Lung (tissue), 12 donors: Measurements from ENCODE around the gene MMP24OS. TPM values are rescaled to one million over a fixed set of nuclear protein-coding genes. Genes with fewer than 3 reads are reported as not detected.

Experiments
- ATAC-seq: fragments of 200-7000 bp; cut with Tn5 transposase; one replicate; pipeline ENCODE4 v1.9.1; 2020; ENCODE audit warnings: moderate number of reproducible peaks; ENCODE audit not compliant: insufficient read depth, low FRiP score
- DNase-seq, 3 donors: peaks; one replicate each; pipeline ENCODE4 v3.0.0-alpha.2; 2013 to 2017
- H3K27ac ChIP-seq, 2 donors: one replicate each; pipeline ENCODE4 v1.5.1; 2013; ENCODE audit warnings: mild to moderate bottlenecking in 2 of 2, moderate library complexity in 2 of 2, control low read depth in 1 of 2, inconsistent platforms in 1 of 2, low read depth in 1 of 2, low read length in 1 of 2
- H3K27me3 ChIP-seq, 3 donors: one replicate each; pipeline ENCODE4 v1.5.1; 2013; ENCODE audit warnings: low read length in 2 of 3; ENCODE audit not compliant: control insufficient read depth in 3 of 3, insufficient read depth in 3 of 3
- H3K36me3 ChIP-seq, 4 donors: one replicate each; pipeline ENCODE4 v1.5.1; 2013; ENCODE audit warnings: low read length in 4 of 4, mild to moderate bottlenecking in 1 of 4, moderate library complexity in 1 of 4; ENCODE audit not compliant: control insufficient read depth in 4 of 4, insufficient read depth in 4 of 4
- H3K4me1 ChIP-seq, 5 donors: one replicate each; pipeline ENCODE4 v1.5.1; 2013; ENCODE audit warnings: low read length in 5 of 5, mild to moderate bottlenecking in 2 of 5, moderate library complexity in 1 of 5; ENCODE audit not compliant: control insufficient read depth in 5 of 5, insufficient read depth in 5 of 5
- H3K4me3 ChIP-seq: one replicate; pipeline ENCODE4 v1.5.1; 2013; ENCODE audit warnings: mild to moderate bottlenecking, control low read depth, moderate library complexity
- H3K9ac ChIP-seq, 2 donors: one replicate each; pipeline ENCODE4 v1.5.1; 2013; ENCODE audit warnings: low read length in 2 of 2, control low read depth in 1 of 2; ENCODE audit not compliant: insufficient read depth in 1 of 2
- H3K9me3 ChIP-seq, 4 donors: one replicate each; pipeline ENCODE4 v1.5.1; 2013; ENCODE audit warnings: low read length in 3 of 4, mild to moderate bottlenecking in 1 of 4, moderate library complexity in 1 of 4; ENCODE audit not compliant: control insufficient read depth in 4 of 4, insufficient read depth in 3 of 4
- WGBS, 2 donors: extraction: QIAGEN DNeasy Blood & Tissue Kit; methylation state at CpG; one replicate each; pipeline ENCODE4 v1.1.7; 2013; 5-methylcytosine and 5-hydroxymethylcytosine counted together
- polyA plus RNA-seq, 2 donors: library from polyadenylated mRNA; stranded (reverse); fragments of 200-250 nt; gene quantifications; one replicate each; pipeline ENCODE4 v1.2.1, GENCODE V29; 2013
- total RNA-seq, 2 donors: library from RNA; depleted of rRNA in 1 of 2; stranded (reverse); fragments of >200 nt in 1 of 2; gene quantifications; one replicate each; pipeline ENCODE4 v1.2.1, GENCODE V29; 2014 to 2021
- TF ChIP-seq, protein P1 (sequence below): IDR thresholded peaks from 2 replicates; pipeline ENCODE4 v1.5.1; 2012; ENCODE audit warnings: mild to moderate bottlenecking; ENCODE audit errors: control extremely low read depth, extremely low read depth
- donor health status: control.
- donor health status: control.
- donor health status: Bipolar disorder and iron deficiency.
- donor health status: healthy.
- donor health status: DM: yes; HTN: yes; CAD: no.

Gene MMP24OS
- total and polyA plus RNA-seq, 4 donors, result 27.8 to 117 (median 68.8) TPM

DNA sequence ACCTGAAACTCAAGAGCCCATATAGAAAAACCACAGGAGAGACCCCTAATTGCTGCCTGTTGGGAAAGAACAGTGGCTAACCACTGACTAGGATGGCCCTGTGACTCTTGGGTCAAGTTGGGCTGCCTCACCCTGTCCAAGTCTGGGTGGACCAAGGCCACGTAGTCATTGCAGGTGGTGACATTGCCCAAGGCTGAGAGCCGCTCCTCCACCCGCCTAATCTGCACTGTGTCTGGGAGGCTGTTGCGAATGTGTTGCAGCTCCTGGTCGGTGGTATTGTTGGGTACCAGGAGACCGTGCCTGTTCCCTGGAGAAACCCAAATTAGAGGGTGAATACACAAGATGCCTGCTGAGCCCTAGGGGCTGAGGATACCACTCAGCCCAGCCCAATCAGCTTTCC lies 2.6 kb upstream of the MMP24OS start:
- TF ChIP-seq, protein P1, sequence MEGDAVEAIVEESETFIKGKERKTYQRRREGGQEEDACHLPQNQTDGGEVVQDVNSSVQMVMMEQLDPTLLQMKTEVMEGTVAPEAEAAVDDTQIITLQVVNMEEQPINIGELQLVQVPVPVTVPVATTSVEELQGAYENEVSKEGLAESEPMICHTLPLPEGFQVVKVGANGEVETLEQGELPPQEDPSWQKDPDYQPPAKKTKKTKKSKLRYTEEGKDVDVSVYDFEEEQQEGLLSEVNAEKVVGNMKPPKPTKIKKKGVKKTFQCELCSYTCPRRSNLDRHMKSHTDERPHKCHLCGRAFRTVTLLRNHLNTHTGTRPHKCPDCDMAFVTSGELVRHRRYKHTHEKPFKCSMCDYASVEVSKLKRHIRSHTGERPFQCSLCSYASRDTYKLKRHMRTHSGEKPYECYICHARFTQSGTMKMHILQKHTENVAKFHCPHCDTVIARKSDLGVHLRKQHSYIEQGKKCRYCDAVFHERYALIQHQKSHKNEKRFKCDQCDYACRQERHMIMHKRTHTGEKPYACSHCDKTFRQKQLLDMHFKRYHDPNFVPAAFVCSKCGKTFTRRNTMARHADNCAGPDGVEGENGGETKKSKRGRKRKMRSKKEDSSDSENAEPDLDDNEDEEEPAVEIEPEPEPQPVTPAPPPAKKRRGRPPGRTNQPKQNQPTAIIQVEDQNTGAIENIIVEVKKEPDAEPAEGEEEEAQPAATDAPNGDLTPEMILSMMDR, result no peak
- Histone ChIP-seq H3K9me3 (no peaks in the 10 kb centered on the region), H3K27ac (no peak overlapping the region), H3K4me3 (no peak overlapping the region), H3K36me3 (peaks cover 3 to 27% (median 24%) of the 10 kb centered on the region in 4 donors), H3K9ac (no peak overlapping the region), H3K4me1 (peaks cover 4 to 20% (median 10%) of the 10 kb centered on the region in 5 donors), H3K27me3 (no peaks in the 10 kb centered on the region)
- no peak for DNase-seq
- WGBS, 2 donors, result 89 to 96% methylated on average over 6 of the region's 6 CpGs
- ATAC-seq, result no peak

DNA sequence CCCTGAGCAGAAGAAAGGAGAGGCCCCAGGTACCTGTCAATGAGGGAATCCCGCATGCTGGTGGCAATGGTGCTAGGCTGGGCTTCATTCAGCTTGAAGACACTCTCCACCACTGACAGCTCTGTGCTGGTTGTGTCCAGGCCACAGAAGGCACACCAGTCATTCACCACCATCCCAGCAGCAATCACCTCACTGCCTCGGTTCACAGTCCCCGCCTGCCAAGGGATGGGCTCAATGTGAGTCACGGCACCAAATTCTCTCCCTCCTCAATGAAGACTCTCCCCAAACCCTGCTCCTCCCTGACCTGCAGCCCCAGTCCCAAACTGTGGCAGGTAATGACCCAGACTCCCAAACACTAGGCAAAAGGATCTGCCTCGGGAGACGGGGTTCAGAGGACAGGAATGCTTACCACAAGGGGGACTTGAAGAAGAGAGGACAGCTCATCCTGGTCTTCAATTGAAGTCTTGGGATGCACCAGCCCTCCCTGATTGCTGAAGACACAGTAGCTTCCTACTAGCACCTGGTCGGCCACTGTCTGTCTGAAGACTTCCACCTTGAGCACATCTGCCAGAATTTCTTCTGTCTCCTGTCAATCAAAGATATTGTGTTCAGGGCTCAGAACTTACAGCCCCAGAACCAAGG lies 1.7 kb upstream of the MMP24OS start:
- peaks cover 3 to 15% (median 6%) of the 10 kb centered on the region in 5 donors for H3K4me1 ChIP-seq
- peaks cover 3 to 32% (median 24%) of the 10 kb centered on the region in 4 donors for H3K36me3 ChIP-seq

GRCh38 chr20:35279040-35279439 lies 1.1 kb upstream of the MMP24OS start:
- TF ChIP-seq, protein P1, result no peak
- peaks cover 3 to 37% (median 24%) of the 10 kb centered on the region in 4 donors for H3K36me3 ChIP-seq
- H3K4me1 ChIP-seq, result peaks cover 3 to 15% (median 6%) of the 10 kb centered on the region in 5 donors
- DNase-seq, result no peak
- H3K4me3 ChIP-seq, result no peak overlapping the region
- no peak for ATAC-seq
- H3K9ac ChIP-seq, result no peak overlapping the region
- no peaks in the 10 kb centered on the region for H3K27me3 ChIP-seq
- WGBS, 2 donors, result 92 to 95% methylated on average over 5 of the region's 5 CpGs
- H3K9me3 ChIP-seq, result no peaks in the 10 kb centered on the region
- no peak overlapping the region for H3K27ac ChIP-seq

More for the DNA sequence above, 1.7 kb upstream of the MMP24OS start:
- DNase-seq (no peak), ATAC-seq (no peak)
- TF ChIP-seq, protein P1, result no peak
- Histone ChIP-seq H3K9me3 (no peaks in the 10 kb centered on the region), H3K4me3 (no peak overlapping the region), H3K27ac (peak overlapping the region in 1 of 2 donors; percentile 3), H3K9ac (no peak overlapping the region), H3K27me3 (no peaks in the 10 kb centered on the region)
- WGBS, 2 donors, result 94 to 95% methylated on average over 7 of the region's 7 CpGs
